Loucy (cell line): ENCODE measurements around the gene DDX10.

Experiments
- CTCF ChIP-seq: fragments of 200-600 bp; sonication (generic); conservative IDR thresholded peaks from 2 replicates; pipeline ENCODE4 v1.5.1; 2014; ENCODE audit warnings: mild to moderate bottlenecking, antibody characterized with exemption, low read length
- EZH2phosphoT487 ChIP-seq: fragments of 200-600 bp; IDR thresholded peaks from 2 replicates; pipeline ENCODE4 v1.6.1; 2018; ENCODE audit warnings: antibody characterized with exemption, mild to moderate bottlenecking, moderate library complexity, borderline replicate concordance

GRCh38 chr11:108654994-108655631 lies 9.8 kb upstream of the DDX10 start:
- TF ChIP-seq CTCF (peak; percentile 74), EZH2phosphoT487 (no peak)
